ENCODE results near the gene RAI1.
"Not testable (repeated sequence)": the region's sequence is repeated elsewhere in the genome, so short reads cannot be mapped to it uniquely, and the experiment has no call there.

RAI1 gene

GRCh38 chr17:17641621-17642409 lies 39.4 kb upstream of the RAI1 start:
- Histone ChIP-seq H3K4me1 (ENCODE audit: control insufficient read depth in 2 of 2, insufficient read depth in 2 of 2, low read length in 2 of 2) (no peaks in the 10 kb centered on the region), H3K36me3 (ENCODE audit: control insufficient read depth in 2 of 2, insufficient read depth in 2 of 2, low read length in 2 of 2) (no peaks in the 10 kb centered on the region), H3K9me3 (ENCODE audit: control insufficient read depth in 2 of 2, low read length in 2 of 2) (no peaks in the 10 kb centered on the region), H3K9ac (ENCODE audit: low read depth in 1 of 2, low read length in 2 of 2) (no peak overlapping the region), H3K27ac (ENCODE audit: low read depth in 2 of 2, low read length in 2 of 2) (no peak overlapping the region), H3K27me3 (ENCODE audit: control insufficient read depth in 2 of 2, insufficient read depth in 2 of 2, low read length in 2 of 2) (no peaks in the 10 kb centered on the region), H3K4me3 (ENCODE audit: low read length in 2 of 2) (no peak overlapping the region)

- not testable (repeated sequence) for H3K27ac ChIP-seq (ENCODE audit: low read depth in 2 of 2, low read length in 2 of 2); H3K27me3 ChIP-seq (ENCODE audit: control insufficient read depth in 2 of 2, insufficient read depth in 2 of 2, low read length in 2 of 2); H3K36me3 ChIP-seq (ENCODE audit: control insufficient read depth in 2 of 2, insufficient read depth in 2 of 2, low read length in 2 of 2); H3K4me3 ChIP-seq (ENCODE audit: low read length in 2 of 2); H3K9me3 ChIP-seq (ENCODE audit: control insufficient read depth in 2 of 2, low read length in 2 of 2); H3K4me1 ChIP-seq (ENCODE audit: control insufficient read depth in 2 of 2, insufficient read depth in 2 of 2, low read length in 2 of 2); H3K9ac ChIP-seq (ENCODE audit: low read depth in 1 of 2, low read length in 2 of 2)
Measured at GRCh38 chr17:17645148-17645547, 36.1 kb upstream of the RAI1 start.

DNA sequence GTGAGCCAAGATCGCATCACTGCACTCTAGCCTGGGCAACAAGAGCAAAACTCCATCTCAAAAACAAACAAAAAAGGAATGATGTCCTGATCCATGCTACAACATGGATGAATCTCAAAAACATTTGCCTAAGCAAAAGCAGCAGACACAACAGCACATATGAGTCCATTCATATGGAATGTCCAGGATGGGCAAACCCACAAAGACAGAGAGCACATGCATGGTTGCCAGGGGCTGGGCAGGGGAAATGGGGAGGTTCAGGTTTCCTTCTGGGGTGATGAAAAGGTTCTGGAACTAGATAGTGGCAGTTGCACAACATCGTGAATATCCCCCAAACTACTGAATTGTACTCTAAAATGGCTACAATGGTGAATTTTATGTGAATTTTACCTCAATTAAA lies 35.3 kb upstream of the RAI1 start:
- Histone ChIP-seq H3K36me3 (ENCODE audit: control insufficient read depth in 2 of 2, insufficient read depth in 2 of 2, low read length in 2 of 2) (no peaks in the 10 kb centered on the region), H3K4me3 (ENCODE audit: low read length in 2 of 2) (no peak overlapping the region), H3K4me1 (ENCODE audit: control insufficient read depth in 2 of 2, insufficient read depth in 2 of 2, low read length in 2 of 2) (no peaks in the 10 kb centered on the region), H3K27ac (ENCODE audit: low read depth in 2 of 2, low read length in 2 of 2) (no peak overlapping the region), H3K27me3 (ENCODE audit: control insufficient read depth in 2 of 2, insufficient read depth in 2 of 2, low read length in 2 of 2) (no peaks in the 10 kb centered on the region), H3K9me3 (ENCODE audit: control insufficient read depth in 2 of 2, low read length in 2 of 2) (no peaks in the 10 kb centered on the region), H3K9ac (ENCODE audit: low read depth in 1 of 2, low read length in 2 of 2) (no peak overlapping the region)

DNA sequence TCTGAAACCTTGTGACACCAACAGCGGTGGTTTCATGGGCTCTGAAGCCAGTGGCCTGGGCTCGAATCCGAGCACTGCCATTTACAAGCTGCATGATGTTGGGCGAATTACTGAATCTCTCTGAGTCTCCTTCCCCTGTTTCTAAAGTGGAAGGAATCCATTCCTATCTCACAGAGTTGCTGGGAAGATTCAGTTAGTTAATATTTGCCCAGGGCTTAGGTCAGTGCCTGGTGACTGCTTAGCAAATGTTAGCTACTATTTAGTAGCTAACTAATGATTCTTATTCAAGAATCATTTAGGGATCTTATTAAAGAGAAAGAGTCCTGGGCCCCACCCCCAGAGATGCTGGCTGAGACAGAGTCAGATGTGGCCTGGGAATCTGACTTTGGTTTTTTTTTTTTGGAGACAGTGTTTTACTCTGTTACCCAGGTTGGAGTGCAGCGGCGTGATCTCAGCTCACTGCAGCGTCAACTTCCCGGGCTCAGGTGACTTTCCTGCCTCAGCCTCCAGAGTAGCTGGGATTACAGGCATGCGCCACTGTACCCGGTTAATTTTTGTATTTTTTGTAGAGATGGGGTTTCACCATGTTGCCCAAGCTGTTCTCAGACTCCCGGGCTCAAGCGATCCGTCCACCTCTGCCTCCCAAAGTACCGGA lies 33.6 kb upstream of the RAI1 start:
- Histone ChIP-seq H3K9me3 (ENCODE audit: control insufficient read depth in 2 of 2, low read length in 2 of 2) (no peaks in the 10 kb centered on the region), H3K27me3 (ENCODE audit: control insufficient read depth in 2 of 2, insufficient read depth in 2 of 2, low read length in 2 of 2) (no peaks in the 10 kb centered on the region), H3K9ac (ENCODE audit: low read depth in 1 of 2, low read length in 2 of 2) (no peak overlapping the region), H3K4me1 (ENCODE audit: control insufficient read depth in 2 of 2, insufficient read depth in 2 of 2, low read length in 2 of 2) (no peaks in the 10 kb centered on the region), H3K36me3 (ENCODE audit: control insufficient read depth in 2 of 2, insufficient read depth in 2 of 2, low read length in 2 of 2) (no peaks in the 10 kb centered on the region), H3K4me3 (ENCODE audit: low read length in 2 of 2) (no peak overlapping the region), H3K27ac (ENCODE audit: low read depth in 2 of 2, low read length in 2 of 2) (no peak overlapping the region)

DNA sequence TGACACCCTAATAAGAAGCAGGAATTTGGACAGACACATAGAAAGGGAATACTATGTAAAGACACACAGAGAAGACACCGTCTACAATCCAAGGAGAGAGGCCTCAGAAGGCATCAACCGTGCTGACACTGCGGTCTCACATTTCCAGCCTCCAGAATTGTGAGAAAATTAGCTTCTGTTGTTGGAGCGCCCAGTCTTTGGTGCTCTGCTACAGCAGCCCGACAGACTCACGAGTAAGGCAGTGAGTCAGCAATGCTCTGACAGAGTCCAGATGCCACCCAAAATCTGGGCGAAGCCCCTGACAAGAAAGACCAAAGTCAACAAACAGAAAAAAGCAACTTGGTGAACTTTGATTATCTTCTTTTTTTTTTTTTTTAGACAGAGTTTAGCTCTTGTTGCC lies 32.5 kb upstream of the RAI1 start:
- H3K9me3 ChIP-seq (ENCODE audit: control insufficient read depth in 2 of 2, low read length in 2 of 2): no peaks in the 10 kb centered on the region

DNA sequence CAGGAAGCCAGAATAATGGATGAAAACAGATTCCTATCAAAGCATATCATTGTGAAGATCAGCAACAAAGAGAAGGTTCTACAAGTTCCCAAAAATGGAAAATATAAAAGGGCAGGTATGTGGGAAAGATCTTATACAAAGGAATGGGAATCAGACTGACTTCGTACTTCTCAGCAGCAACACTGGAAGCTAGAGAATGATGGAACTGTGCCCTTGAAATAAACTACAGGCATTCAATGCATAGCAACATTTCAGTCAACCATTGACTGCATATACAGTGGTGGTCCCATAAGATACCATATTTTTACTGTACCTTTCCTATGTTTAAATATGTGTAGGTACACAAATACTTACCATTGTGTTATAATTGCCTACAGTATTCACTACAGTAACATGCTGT lies 30.3 kb upstream of the RAI1 start:
- Histone ChIP-seq H3K9me3 (ENCODE audit: control insufficient read depth in 2 of 2, low read length in 2 of 2) (no peaks in the 10 kb centered on the region), H3K27ac (ENCODE audit: low read depth in 2 of 2, low read length in 2 of 2) (no peak overlapping the region), H3K36me3 (ENCODE audit: control insufficient read depth in 2 of 2, insufficient read depth in 2 of 2, low read length in 2 of 2) (no peaks in the 10 kb centered on the region), H3K4me3 (ENCODE audit: low read length in 2 of 2) (no peak overlapping the region), H3K9ac (ENCODE audit: low read depth in 1 of 2, low read length in 2 of 2) (no peak overlapping the region), H3K4me1 (ENCODE audit: control insufficient read depth in 2 of 2, insufficient read depth in 2 of 2, low read length in 2 of 2) (no peaks in the 10 kb centered on the region), H3K27me3 (ENCODE audit: control insufficient read depth in 2 of 2, insufficient read depth in 2 of 2, low read length in 2 of 2) (no peaks in the 10 kb centered on the region)

More for the DNA sequence above, 32.5 kb upstream of the RAI1 start:
- Histone ChIP-seq H3K4me3 (ENCODE audit: low read length in 2 of 2) (no peak overlapping the region), H3K36me3 (ENCODE audit: control insufficient read depth in 2 of 2, insufficient read depth in 2 of 2, low read length in 2 of 2) (no peaks in the 10 kb centered on the region), H3K9ac (ENCODE audit: low read depth in 1 of 2, low read length in 2 of 2) (no peak overlapping the region), H3K4me1 (ENCODE audit: control insufficient read depth in 2 of 2, insufficient read depth in 2 of 2, low read length in 2 of 2) (no peaks in the 10 kb centered on the region), H3K27ac (ENCODE audit: low read depth in 2 of 2, low read length in 2 of 2) (no peak overlapping the region), H3K27me3 (ENCODE audit: control insufficient read depth in 2 of 2, insufficient read depth in 2 of 2, low read length in 2 of 2) (no peaks in the 10 kb centered on the region)

DNA sequence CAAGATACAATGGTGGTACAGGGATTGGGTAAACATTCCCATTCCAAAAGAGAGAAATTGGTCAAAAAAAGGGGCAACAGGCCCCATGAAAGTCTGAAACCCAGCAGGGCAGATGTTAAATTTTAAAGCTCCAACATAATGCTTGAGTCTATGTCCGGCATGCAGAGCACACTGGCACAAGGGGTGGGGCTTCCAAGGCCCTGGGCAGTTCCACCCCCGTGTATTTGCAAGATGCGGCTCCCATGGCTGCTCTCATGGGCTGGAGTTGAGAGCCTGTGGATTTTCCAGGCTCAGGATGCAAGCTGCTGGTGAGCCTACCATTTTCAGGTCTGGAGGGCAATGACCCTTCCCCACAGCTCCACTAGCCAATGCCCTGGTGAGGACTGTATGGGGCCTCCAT lies 27.9 kb upstream of the RAI1 start:
- no peak overlapping the region for H3K9ac ChIP-seq (ENCODE audit: low read depth in 1 of 2, low read length in 2 of 2)
- no peak overlapping the region for H3K4me3 ChIP-seq (ENCODE audit: low read length in 2 of 2)
- H3K4me1 ChIP-seq (ENCODE audit: control insufficient read depth in 2 of 2, insufficient read depth in 2 of 2, low read length in 2 of 2): no peaks in the 10 kb centered on the region
- no peaks in the 10 kb centered on the region for H3K9me3 ChIP-seq (ENCODE audit: control insufficient read depth in 2 of 2, low read length in 2 of 2)
- no peaks in the 10 kb centered on the region for H3K36me3 ChIP-seq (ENCODE audit: control insufficient read depth in 2 of 2, insufficient read depth in 2 of 2, low read length in 2 of 2)
- H3K27me3 ChIP-seq (ENCODE audit: control insufficient read depth in 2 of 2, insufficient read depth in 2 of 2, low read length in 2 of 2): no peaks in the 10 kb centered on the region
- no peak overlapping the region for H3K27ac ChIP-seq (ENCODE audit: low read depth in 2 of 2, low read length in 2 of 2)

GRCh38 chr17:17659340-17659739 lies 21.9 kb upstream of the RAI1 start:
- Histone ChIP-seq H3K9ac (ENCODE audit: low read depth in 1 of 2, low read length in 2 of 2) (no peak overlapping the region), H3K4me1 (ENCODE audit: control insufficient read depth in 2 of 2, insufficient read depth in 2 of 2, low read length in 2 of 2) (peaks cover 5 to 6% of the 10 kb centered on the region in 2 donors), H3K27ac (ENCODE audit: low read depth in 2 of 2, low read length in 2 of 2) (no peak overlapping the region), H3K27me3 (ENCODE audit: control insufficient read depth in 2 of 2, insufficient read depth in 2 of 2, low read length in 2 of 2) (no peaks in the 10 kb centered on the region), H3K36me3 (ENCODE audit: control insufficient read depth in 2 of 2, insufficient read depth in 2 of 2, low read length in 2 of 2) (no peaks in the 10 kb centered on the region), H3K4me3 (ENCODE audit: low read length in 2 of 2) (no peak overlapping the region), H3K9me3 (ENCODE audit: control insufficient read depth in 2 of 2, low read length in 2 of 2) (peaks cover 0 to 4% of the 10 kb centered on the region in 2 donors)

DNA sequence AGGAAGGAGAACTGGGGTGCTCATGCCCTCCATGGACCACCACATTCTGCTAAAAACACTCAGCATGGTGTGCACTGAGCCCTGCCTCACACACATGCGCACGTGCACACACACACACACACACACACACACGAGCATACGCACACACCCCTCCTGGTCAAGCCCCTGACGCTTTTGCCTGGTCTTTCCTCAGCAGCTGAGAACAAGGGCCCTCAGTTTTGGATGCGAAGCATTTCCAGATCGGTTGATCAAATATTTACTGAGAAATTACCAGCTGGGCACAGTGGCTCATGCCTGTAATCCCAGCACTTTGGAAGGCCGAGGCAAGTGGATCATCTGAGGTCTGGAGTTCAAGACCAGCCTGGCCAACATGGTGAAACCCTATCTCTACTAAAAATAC lies 20.1 kb upstream of the RAI1 start:
- Histone ChIP-seq H3K9ac (ENCODE audit: low read depth in 1 of 2, low read length in 2 of 2) (no peak overlapping the region), H3K27me3 (ENCODE audit: control insufficient read depth in 2 of 2, insufficient read depth in 2 of 2, low read length in 2 of 2) (no peaks in the 10 kb centered on the region), H3K4me1 (ENCODE audit: control insufficient read depth in 2 of 2, insufficient read depth in 2 of 2, low read length in 2 of 2) (peaks cover 5 to 6% of the 10 kb centered on the region in 2 donors), H3K36me3 (ENCODE audit: control insufficient read depth in 2 of 2, insufficient read depth in 2 of 2, low read length in 2 of 2) (no peaks in the 10 kb centered on the region), H3K4me3 (ENCODE audit: low read length in 2 of 2) (no peak overlapping the region), H3K9me3 (ENCODE audit: control insufficient read depth in 2 of 2, low read length in 2 of 2) (peaks cover 0 to 4% of the 10 kb centered on the region in 2 donors), H3K27ac (ENCODE audit: low read depth in 2 of 2, low read length in 2 of 2) (no peak overlapping the region)

DNA sequence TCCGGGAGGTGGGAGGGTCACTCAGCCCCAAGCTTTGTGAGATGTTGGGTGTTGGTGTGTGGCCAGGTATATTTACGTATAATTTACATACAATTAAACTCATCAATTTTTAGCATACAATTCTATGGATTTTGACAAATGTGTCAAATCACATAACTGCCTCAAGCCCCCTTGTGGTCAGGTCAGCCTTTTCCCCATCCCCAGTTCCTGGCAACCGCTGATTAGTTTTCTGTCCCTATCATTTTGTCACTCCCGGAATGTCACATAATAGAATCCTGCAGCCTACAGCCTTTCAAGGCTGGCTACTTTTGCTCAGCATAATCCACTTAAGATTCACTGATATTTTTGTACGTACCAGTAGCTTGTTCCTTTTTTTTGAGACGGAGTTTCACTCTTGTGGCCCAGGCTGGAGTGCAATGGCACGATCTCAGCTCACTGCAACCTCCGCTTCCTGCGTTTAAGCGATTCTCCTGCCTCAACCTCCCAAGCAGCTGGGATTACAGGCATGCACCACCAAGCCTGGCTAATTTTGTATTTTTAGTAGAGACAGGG lies 19.3 kb upstream of the RAI1 start:
- H3K9me3 ChIP-seq (ENCODE audit: control insufficient read depth in 2 of 2, low read length in 2 of 2): peaks cover 0 to 4% of the 10 kb centered on the region in 2 donors
- H3K4me1 ChIP-seq (ENCODE audit: control insufficient read depth in 2 of 2, insufficient read depth in 2 of 2, low read length in 2 of 2): peaks cover 6 to 10% of the 10 kb centered on the region in 2 donors
- H3K27me3 ChIP-seq (ENCODE audit: control insufficient read depth in 2 of 2, insufficient read depth in 2 of 2, low read length in 2 of 2): no peaks in the 10 kb centered on the region
- no peak overlapping the region for H3K9ac ChIP-seq (ENCODE audit: low read depth in 1 of 2, low read length in 2 of 2)
- H3K36me3 ChIP-seq (ENCODE audit: control insufficient read depth in 2 of 2, insufficient read depth in 2 of 2, low read length in 2 of 2): no peaks in the 10 kb centered on the region
- no peak overlapping the region for H3K4me3 ChIP-seq (ENCODE audit: low read length in 2 of 2)
- no peak overlapping the region for H3K27ac ChIP-seq (ENCODE audit: low read depth in 2 of 2, low read length in 2 of 2)
